Thyroid gland (tissue), 4 donors: Measurements from ENCODE around the gene KIAA0586.

Experiments
- CTCF ChIP-seq, 6 experiments: fragments of 200-600 bp in 3 of 6; fragments of 450-650 bp in 3 of 6; sonication (generic) in 3 of 6; IDR thresholded peaks; one replicate each; pipeline ENCODE4 v1.5.1; 2016 to 2019; ENCODE audit warnings: antibody characterized with exemption in 6 of 6, mild to moderate bottlenecking in 2 of 6, inconsistent platforms in 1 of 6, moderate library complexity in 1 of 6
- POLR2A ChIP-seq, 2 donors: fragments of 450-650 bp; IDR thresholded peaks; one replicate each; pipeline ENCODE4 v1.6.1; 2017; ENCODE audit warnings: antibody characterized with exemption in 2 of 2, mild to moderate bottlenecking in 2 of 2, moderate library complexity in 1 of 2

GRCh38 chr14:58414845-58415244, 12.7 kb upstream of the KIAA0586 start:
- TF ChIP-seq CTCF (IDR thresholded peaks at IDR 0.05) (no peak), POLR2A (IDR thresholded peaks at IDR 0.05) (no peak)
